ENCODE results near the gene SRF.
"Not testable (repeated sequence)": the region's sequence is repeated elsewhere in the genome, so short reads cannot be mapped to it uniquely, and the experiment has no call there.

SRF gene

GRCh38 chr6:43170931-43171706, at the start of gene SRF:
SRF (plus strand) TSS chr6:43171269; CDS start chr6:43171657, 388 bp downstream.
- DNase-seq (ENCODE audit: low read depth in 2 of 2), result peak; percentile 99

GRCh38 chr6:43122146-43122545, 48.9 kb upstream of the SRF start:
- DNase-seq (ENCODE audit: low read depth in 2 of 2), result no peak

GRCh38 chr6:43123461-43124314, 47.4 kb upstream of the SRF start:
- DNase-seq (ENCODE audit: low read depth in 2 of 2), result no peak

GRCh38 chr6:43124481-43124880, 46.6 kb upstream of the SRF start:
- DNase-seq (ENCODE audit: low read depth in 2 of 2), result no peak

GRCh38 chr6:43125119-43125518, 46.0 kb upstream of the SRF start:
- peak; percentile 85 to 86 for DNase-seq (ENCODE audit: low read depth in 2 of 2)

GRCh38 chr6:43125555-43125954, 45.5 kb upstream of the SRF start:
- no peak for DNase-seq (ENCODE audit: low read depth in 2 of 2)

- no peak for DNase-seq (ENCODE audit: low read depth in 2 of 2)
Measured at GRCh38 chr6:43127180-43127579, 43.9 kb upstream of the SRF start.

GRCh38 chr6:43127877-43128276, 43.2 kb upstream of the SRF start:
- DNase-seq (ENCODE audit: low read depth in 2 of 2), result no peak

GRCh38 chr6:43128926-43129325, 42.1 kb upstream of the SRF start:
- no peak for DNase-seq (ENCODE audit: low read depth in 2 of 2)

GRCh38 chr6:43129434-43130194, 41.5 kb upstream of the SRF start:
- DNase-seq (ENCODE audit: low read depth in 2 of 2), result no peak

- no peak for DNase-seq (ENCODE audit: low read depth in 2 of 2)
Measured at GRCh38 chr6:43130429-43130828, 40.6 kb upstream of the SRF start.

GRCh38 chr6:43131379-43131778, 39.7 kb upstream of the SRF start:
- DNase-seq (ENCODE audit: low read depth in 2 of 2), result not testable (repeated sequence)

GRCh38 chr6:43138267-43138666, 32.8 kb upstream of the SRF start:
- DNase-seq (ENCODE audit: low read depth in 2 of 2), result no peak

- not testable (repeated sequence) for DNase-seq (ENCODE audit: low read depth in 2 of 2)
Measured at GRCh38 chr6:43139973-43140372, 31.1 kb upstream of the SRF start.

GRCh38 chr6:43141644-43142043, 29.4 kb upstream of the SRF start:
- no peak for DNase-seq (ENCODE audit: low read depth in 2 of 2)

- no peak for DNase-seq (ENCODE audit: low read depth in 2 of 2)
Measured at GRCh38 chr6:43142101-43142500, 29.0 kb upstream of the SRF start.

GRCh38 chr6:43143235-43144128, 27.6 kb upstream of the SRF start:
- DNase-seq (ENCODE audit: low read depth in 2 of 2), result peak; percentile 84

GRCh38 chr6:43144879-43145278, 26.2 kb upstream of the SRF start:
- no peak for DNase-seq (ENCODE audit: low read depth in 2 of 2)

GRCh38 chr6:43146261-43146660, 24.8 kb upstream of the SRF start:
- DNase-seq (ENCODE audit: low read depth in 2 of 2), result no peak

GRCh38 chr6:43146709-43147688, 24.1 kb upstream of the SRF start:
- DNase-seq (ENCODE audit: low read depth in 2 of 2), result no peak

Data from fibroblast of skin of left biceps (primary cell).